ENCODE measurements around the gene MED14. TPM values are rescaled to one million over a fixed set of nuclear protein-coding genes. Genes with fewer than 3 reads are reported as not detected.

The MED14 gene
- total and polyA plus RNA-seq, 10 of the 15 experiments (the other 5 are each of a cell fraction or from before 2014, with no cell fraction given), result 8.8 to 99.4 (median 29.4) TPM

- ATAC-seq (no peak), DNase-seq (ENCODE audit: low read depth, low spot score) (no peak), FAIRE-seq (no peak)
- in situ Hi-C loops (cut with MboI), result no loop called here
- Histone ChIP-seq H3K4me2 (ENCODE audit: control insufficient read depth, insufficient read depth) (no peak overlapping the region), H3K9me3 (replicated peaks; ENCODE audit: control insufficient read depth, insufficient read depth, low read length) (no peaks in the 10 kb centered on the region), H3K4me1 (ENCODE audit: control insufficient read depth, insufficient read depth, low read length) (no peaks in the 10 kb centered on the region), H3K9ac (ENCODE audit: control insufficient read depth, insufficient read depth, low read length) (no peak overlapping the region), H3K79me2 (ENCODE audit: control insufficient read depth, insufficient read depth, low read length) (no peaks in the 10 kb centered on the region), H3K27me3 (replicated peaks in 1 of 2; ENCODE audit: control insufficient read depth in 2 of 2, insufficient read depth in 2 of 2, low read length in 1 of 2) (no peaks in the 10 kb centered on the region; a peak in 2 of 4 replicates), H3K36me3 (ENCODE audit: control insufficient read depth in 2 of 2, insufficient read depth in 2 of 2, low read length in 1 of 2) (no peaks in the 10 kb centered on the region), H2AFZ (ENCODE audit: control insufficient read depth, low read depth, low read length) (no peak overlapping the region), H3K27ac (ENCODE audit: control insufficient read depth, insufficient read depth) (no peak overlapping the region), H4K20me1 (ENCODE audit: control insufficient read depth, insufficient read depth) (no peaks in the 10 kb centered on the region), H3K4me3 (no peak overlapping the region)
- WGBS (ENCODE audit: insufficient coverage, insufficient replicate concordance, low lambda C conversion rate, missing lambda C conversion rate), result 36% methylated on average over 4 of the region's 4 CpGs
- ChIA-PET SMC1A (ENCODE audit: uncharacterized antibody, unreplicated experiment) (no interaction called here), CTCF (no interaction called here), RAD21 (ENCODE audit: unreplicated experiment) (no interaction called here), POLR2A (no interaction called here)
- BruUV-seq (replicated peaks), result no TSS peak
- intact Hi-C loops (cut with micrococcal nuclease; ENCODE audit: unreplicated experiment), result no loop called here
- no peak for TF ChIP-seq MXI1 (IDR thresholded peaks at IDR 0.05; ENCODE audit: low read depth, low read length)
- TF ChIP-seq PRDM15 (CRISPR knock-in tag; IDR thresholded peaks at IDR 0.05), result no peak
- no peak for TF ChIP-seq WRNIP1 (IDR thresholded peaks at IDR 0.05; ENCODE audit: borderline replicate concordance, low read depth, low read length)
- TF ChIP-seq EZH2 (IDR thresholded peaks at IDR 0.05; ENCODE audit: borderline replicate concordance, control insufficient read depth, low read depth, low read length), result no peak
- no peak for TF ChIP-seq NFIC (IDR thresholded peaks at IDR 0.05; ENCODE audit: low read depth, low read length)
- TF ChIP-seq EED (IDR thresholded peaks at IDR 0.05; ENCODE audit: low read depth), result no peak
- no peak for TF ChIP-seq RUNX3 (IDR thresholded peaks at IDR 0.05; ENCODE audit: low read length)
- TF ChIP-seq SREBF2 (IDR thresholded peaks at IDR 0.05; ENCODE audit: low read length), result no peak
- no peak for TF ChIP-seq ZNF687 (IDR thresholded peaks at IDR 0.05)
- no peak for TF ChIP-seq ATF3 (IDR thresholded peaks at IDR 0.05; ENCODE audit: borderline replicate concordance, extremely low read depth, low read depth, low read length)
- TF ChIP-seq POLR2AphosphoS2 (IDR thresholded peaks at IDR 0.05; ENCODE audit: low read depth, low read length), result no peak
- no peak for TF ChIP-seq STAT1 (conservative IDR thresholded peaks at IDR 0.05)
- TF ChIP-seq ELK1 (IDR thresholded peaks at IDR 0.05; ENCODE audit: low read depth, low read length), result no peak
- TF ChIP-seq MTA2 (IDR thresholded peaks at IDR 0.05; ENCODE audit: low read depth), result no peak
- no peak for TF ChIP-seq HDAC2 (IDR thresholded peaks at IDR 0.05)
- TF ChIP-seq ZBED1 (IDR thresholded peaks at IDR 0.05; ENCODE audit: borderline replicate concordance), result no peak
Measured at GRCh38 chrX:40778861-40779575, 43.7 kb upstream of the MED14 start.

Measured in GM12878 (cell line).